K562 (cell line): ENCODE results near the gene GMPR2. TPM values are rescaled to one million over a fixed set of nuclear protein-coding genes. Genes with fewer than 3 reads are reported as not detected.

Experiments used
- BRF2 ChIP-seq: IDR thresholded peaks from 3 replicates; pipeline ENCODE4 v1.6.1; 2011; ENCODE audit warnings: borderline replicate concordance, mild to moderate bottlenecking; ENCODE audit not compliant: insufficient read length, insufficient read depth
- E2F3 ChIP-seq: fragments of 250-450 bp; sonication (Bioruptor Pico); IDR thresholded peaks from 2 replicates; pipeline ENCODE4 v1.4.0; 2020; ENCODE audit warnings: mild to moderate bottlenecking
- FOXA3 ChIP-seq, 2 experiments: fragments of 450-650 bp in 1 of 2; sonication (generic) in 1 of 2; formaldehyde crosslinking; IDR thresholded peaks in 1 of 2; conservative IDR thresholded peaks in 1 of 2; 2 replicates each; pipeline versions ENCODE4 v1.4.0 to v1.8.0; 2020 to 2022; ENCODE audit warnings: mild to moderate bottlenecking in 2 of 2, missing genetic modification reagents in 1 of 2
- HLTF ChIP-seq: fragments of 450-650 bp; IDR thresholded peaks from 2 replicates; pipeline ENCODE4 v1.6.1; 2016
- PHB ChIP-seq: fragments of 250-450 bp; sonication (Bioruptor Pico); IDR thresholded peaks from 2 replicates; pipeline ENCODE4 v1.5.0; 2021
- POLR2B ChIP-seq: fragments of 450-650 bp; IDR thresholded peaks from 2 replicates; pipeline ENCODE4 v1.6.1; 2018; ENCODE audit warnings: low read depth; ENCODE audit not compliant: partially characterized antibody
- RB1 ChIP-seq: fragments of 450-650 bp; IDR thresholded peaks from 2 replicates; pipeline ENCODE4 v1.6.1; 2017; ENCODE audit warnings: low read depth, mild to moderate bottlenecking
- RBM17 ChIP-seq: fragments of 200-400 bp; formaldehyde crosslinking; IDR thresholded peaks from 2 replicates; pipeline ENCODE4 v1.6.1; 2017; ENCODE audit warnings: low read depth, mild to moderate bottlenecking, low read length, borderline replicate concordance
- SMAD3 ChIP-seq: fragments of 450-650 bp; formaldehyde crosslinking; conservative IDR thresholded peaks from 2 replicates; pipeline ENCODE4 v1.4.0; 2020; ENCODE audit warnings: mild to moderate bottlenecking
- TARDBP ChIP-seq: fragments of 450-650 bp; IDR thresholded peaks from 2 replicates; pipeline ENCODE4 v1.6.1; 2016
- TBL1XR1 ChIP-seq, 2 experiments: IDR thresholded peaks; 2 replicates each; pipeline ENCODE4 v1.6.1; 2012; ENCODE audit warnings: improper control_type of control experiment in 2 of 2, low read length in 2 of 2, mild to moderate bottlenecking in 1 of 2
- ZBTB40 ChIP-seq, 2 experiments: fragments of 450-650 bp in 1 of 2; sonication (generic) in 1 of 2; formaldehyde crosslinking in 1 of 2; IDR thresholded peaks; 2 replicates each; pipeline versions ENCODE4 v1.7.1 to v1.9.0; 2016 to 2022; ENCODE audit warnings: inconsistent platforms in 1 of 2, mild to moderate bottlenecking in 1 of 2, missing genetic modification reagents in 1 of 2
- ZC3H11A ChIP-seq: IDR thresholded peaks from 2 replicates; pipeline ENCODE4 v1.6.1; 2012; ENCODE audit warnings: low read depth, low read length, improper control_type of control experiment
- ZFP91 ChIP-seq: sonication (generic); formaldehyde crosslinking; IDR thresholded peaks from 2 replicates; pipeline ENCODE4 v1.8.0; 2022; ENCODE audit warnings: mild to moderate bottlenecking, missing genetic modification reagents
- ZKSCAN3 ChIP-seq: fragments of 250-450 bp; sonication (Bioruptor Pico); IDR thresholded peaks from 2 replicates; pipeline ENCODE4 v1.4.0; 2020
- ZNF589 ChIP-seq: fragments of 200-800 bp; sonication (Bioruptor generic); IDR thresholded peaks from 2 replicates; pipeline ENCODE4 v1.6.1; 2016; ENCODE audit warnings: low read depth, missing genetic modification characterization, missing compliant biosample characterization
- polyA plus RNA-seq, 8 experiments: library from polyadenylated mRNA; depleted of rRNA in 4 of 8; stranded (reverse) in 5 of 8; unstranded in 3 of 8; fragments of >200 nt; fragmentation: Nextera tagmentation in 2 of 8; fragmentation: Illumina TruSeq in 1 of 8; extraction: Ambion mirVana in 2 of 8; extraction: Trizol in 1 of 8; gene quantifications; 2 replicates each; pipeline versions ENCODE4 v1.2.1 to v1.2.3, GENCODE V29; 2011 to 2014; ENCODE audit warnings: inconsistent platforms in 1 of 8, missing spikeins in 1 of 8
- total RNA-seq, 7 experiments: library from RNA; depleted of rRNA in 6 of 7; stranded (reverse); fragments of >200 nt in 6 of 7; fragmentation: Illumina TruSeq in 2 of 7; extraction: Trizol in 2 of 7; gene quantifications; 2 replicates each; pipeline versions ENCODE4 v1.2.1 to v1.2.3, GENCODE V29; 2011 to 2021; ENCODE audit warnings: low replicate concordance in 1 of 7

Gene GMPR2
- total and polyA plus RNA-seq, 9 of the 15 experiments (the other 6 are each of a cell fraction or from before 2014, with no cell fraction given) = 26.4 to 67.4 (median 36.3) TPM

DNA sequence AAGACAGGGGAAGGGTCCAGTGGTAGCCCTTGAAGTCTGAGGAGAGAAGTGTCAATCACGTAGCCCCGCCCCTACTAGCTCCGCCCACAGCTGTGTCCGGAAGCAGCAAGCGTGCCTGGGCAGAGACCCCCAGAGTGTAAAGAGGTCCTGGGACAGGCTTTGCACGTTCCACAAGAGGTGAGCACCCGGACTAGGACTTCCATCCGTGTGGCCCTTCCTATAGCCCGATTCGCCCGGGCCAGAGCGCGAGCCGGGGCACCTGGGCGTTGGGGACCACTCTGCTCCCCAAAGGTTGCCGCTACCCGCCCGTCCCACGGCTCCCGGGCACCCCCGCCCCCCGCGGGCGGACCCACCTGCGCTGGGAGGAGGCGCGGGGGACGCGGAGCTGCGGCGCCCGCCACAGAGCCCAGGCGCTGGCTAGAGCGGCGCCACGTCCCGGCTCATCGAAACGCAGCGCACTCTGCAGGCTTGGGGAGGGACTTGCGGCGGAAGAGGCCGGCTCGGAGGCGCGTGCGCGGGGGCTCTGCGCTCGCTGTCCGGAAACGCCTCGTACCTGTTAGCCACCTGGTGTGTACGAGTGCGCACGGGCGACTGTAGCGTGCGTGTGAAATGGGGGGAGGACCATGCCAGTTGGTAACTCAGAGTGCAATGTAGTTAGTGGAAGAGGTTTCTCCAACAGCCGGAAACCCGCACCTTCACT, 38.6 kb downstream of the GMPR2 start, which contains the start of gene RABGGTA (continued):
- TF ChIP-seq ZBTB40 (IDR thresholded peaks at IDR 0.05) (peak; percentile 55; the same call in 1 of the 2 replicates), ZBTB40 (CRISPR knock-in tag; IDR thresholded peaks at IDR 0.05) (no peak), ZKSCAN3 (CRISPR knock-in tag) (no peak), TBL1XR1 (IDR thresholded peaks at IDR 0.05; ENCODE audit: low read length in 2 of 2) (peak in 1 of 2 experiments; percentile 77; a peak in 1 of 4 replicates), ZC3H11A (no peak), SMAD3 (CRISPR knock-in tag) (no peak), PHB (CRISPR knock-in tag) (no peak), BRF2 (no peak), TARDBP (peak; percentile 45; the same call in 1 of the 2 replicates), FOXA3 (CRISPR knock-in tag; conservative IDR thresholded peaks at IDR 0.05 in 1 of 2, IDR thresholded peaks at IDR 0.05 in 1 of 2) (no peak), POLR2B (no peak), RBM17 (no peak), HLTF (no peak), ZFP91 (CRISPR knock-in tag) (no peak), ZNF589 (CRISPR knock-in tag) (no peak), RB1 (peak; percentile 95), E2F3 (CRISPR knock-in tag) (no peak)
